NCI-H2107 treated with DMSO at 0.1 percent for 48 hours (cell line): ENCODE results near the gene A2ML1.
"Not testable (repeated sequence)": the region's sequence is repeated elsewhere in the genome, so short reads cannot be mapped to it uniquely, and the experiment has no call there.

Experiments
- DNase-seq: peaks from one replicate; lab custom pipeline; 2025; ENCODE audit not compliant: unreplicated experiment; lab: John Stamatoyannopoulos, UW

A2ML1 gene

DNA sequence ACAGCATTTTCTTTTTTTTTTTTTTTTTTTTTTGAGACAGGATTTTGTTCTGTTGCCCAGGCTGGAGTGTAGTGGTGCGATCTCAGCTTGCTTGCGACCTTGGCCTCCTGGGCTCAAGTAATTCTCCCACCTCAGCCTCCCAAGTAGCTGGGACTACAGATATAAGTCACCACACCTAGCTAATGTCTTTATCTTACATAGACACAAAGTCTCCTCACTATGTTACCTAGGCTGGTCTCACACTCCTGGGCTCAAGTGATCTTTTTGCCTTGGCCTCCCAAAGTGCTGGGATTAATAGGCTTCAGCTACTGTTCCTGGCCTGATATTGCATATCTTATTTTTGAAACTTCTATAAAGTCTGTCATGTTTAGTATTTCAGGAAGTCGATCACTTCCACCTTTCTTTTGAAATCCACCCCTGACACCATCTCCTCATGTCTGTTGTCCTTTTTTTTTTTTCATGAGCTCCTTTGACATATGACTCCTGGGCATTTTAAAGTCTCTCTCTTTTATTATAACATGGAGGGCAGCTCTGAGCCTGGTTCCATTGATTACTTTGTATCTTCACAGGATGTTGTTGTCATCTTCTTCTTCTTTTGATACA is 5.9 kb upstream of the A2ML1 start:
- DNase-seq = no peak

DNA sequence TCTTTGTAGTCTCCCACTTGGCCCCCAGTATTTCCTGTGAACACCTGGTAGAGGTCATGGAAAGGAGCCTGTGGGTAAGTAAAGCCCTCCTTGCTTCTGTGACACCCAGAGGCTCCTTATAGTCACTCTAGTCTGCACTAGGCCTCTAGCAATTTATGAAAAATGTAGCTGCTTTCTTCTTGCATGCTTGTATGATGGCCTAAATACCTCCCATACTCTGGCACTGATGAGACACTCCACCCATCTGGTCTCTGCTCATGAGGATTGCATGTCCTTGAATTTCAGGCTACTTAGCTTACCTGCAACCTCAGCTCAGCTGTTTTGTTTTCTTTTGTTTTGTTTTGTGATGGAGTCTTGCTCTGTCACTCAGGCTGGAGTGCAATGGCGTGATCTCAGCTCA is 4.6 kb upstream of the A2ML1 start:
- no peak for DNase-seq

DNA sequence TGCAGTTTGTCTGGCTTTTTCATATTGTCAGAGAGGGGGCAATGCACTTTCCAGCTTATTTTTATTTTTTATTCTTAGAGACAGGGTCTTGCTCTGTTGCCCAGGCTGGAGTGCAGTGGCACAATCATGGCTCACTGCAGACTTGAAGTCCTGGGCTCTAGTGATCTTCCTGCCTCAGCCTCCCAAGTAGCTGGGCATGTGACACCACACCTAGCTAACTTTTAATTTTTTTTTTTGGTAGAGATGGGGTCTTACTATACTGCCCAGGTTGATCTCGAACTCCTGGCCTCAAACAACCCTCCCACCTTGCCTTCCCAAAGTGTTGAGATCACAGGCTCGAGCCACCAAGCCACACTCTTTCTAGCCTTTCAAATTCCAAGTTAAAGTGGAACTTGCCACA is 3.9 kb upstream of the A2ML1 start:
- no peak for DNase-seq

DNA sequence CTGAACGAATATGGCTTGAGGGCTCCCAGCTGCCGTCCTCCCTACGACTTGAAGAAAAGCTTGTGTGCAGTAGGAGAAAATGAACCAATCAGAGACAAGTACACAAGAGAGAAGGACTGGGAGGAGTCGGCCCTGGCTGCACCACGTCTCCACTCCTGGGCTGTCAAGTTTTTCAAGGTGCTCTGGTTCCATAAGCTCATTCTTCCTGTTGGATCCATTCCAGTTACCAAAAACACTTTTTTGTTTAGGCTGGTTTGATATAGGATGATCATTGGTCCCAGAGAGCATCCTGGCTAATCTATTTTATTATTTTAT is 2.8 kb upstream of the A2ML1 start:
- no peak for DNase-seq

DNA sequence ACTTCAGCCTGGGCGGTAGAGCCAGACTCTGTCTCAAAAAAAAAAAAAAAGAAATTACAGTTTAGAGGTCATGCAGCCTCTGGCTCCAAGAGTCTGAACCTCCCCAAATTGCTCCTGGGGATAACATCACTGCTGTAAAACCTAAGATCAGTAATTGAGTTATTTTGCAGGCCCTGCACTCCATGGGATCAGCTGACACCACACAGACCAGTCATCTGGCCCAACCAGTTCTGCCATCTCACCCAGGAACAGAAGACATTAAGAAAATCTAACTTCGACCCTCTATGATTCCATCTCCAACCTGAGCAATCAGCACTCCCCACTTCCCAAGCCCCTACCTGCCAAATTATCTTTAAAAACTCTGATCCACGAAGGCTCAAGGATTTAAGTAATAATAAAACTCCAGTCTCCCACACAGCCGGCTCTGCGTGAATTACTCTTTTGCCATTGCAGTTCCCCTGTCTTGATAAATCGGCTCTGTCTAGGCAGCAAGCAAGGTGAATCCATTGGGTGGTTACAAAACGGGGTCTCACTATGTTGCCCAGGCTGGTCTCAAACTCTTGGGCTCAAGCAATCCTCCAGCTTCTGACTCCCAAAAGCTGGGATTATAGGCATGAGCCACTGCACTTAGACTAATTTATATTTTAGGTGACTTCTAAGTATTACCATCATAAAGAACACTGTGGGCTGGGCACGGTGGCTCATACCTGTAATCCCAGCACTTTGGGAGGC is 1.6 kb upstream of the A2ML1 start:
- not testable (repeated sequence) for DNase-seq

DNA sequence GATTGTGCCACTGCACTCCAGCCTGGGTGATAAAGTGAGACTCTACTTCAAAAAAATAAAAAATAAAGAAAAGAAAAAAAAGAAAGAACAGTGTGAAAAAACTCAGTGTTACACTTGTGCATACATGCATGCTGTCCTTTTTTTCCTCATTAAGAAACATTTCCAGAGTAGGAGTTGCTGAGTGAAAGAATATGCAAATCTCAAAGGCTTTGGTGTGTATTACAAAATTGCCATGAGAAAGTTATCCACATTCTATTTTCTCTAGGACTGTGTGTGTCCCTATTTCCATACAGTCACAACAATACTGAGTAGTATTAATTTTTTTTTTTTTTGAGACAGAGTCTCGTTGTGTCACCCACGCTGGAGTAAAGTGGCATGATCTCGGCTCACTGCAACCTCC is 830 bp upstream of the A2ML1 start:
- no peak for DNase-seq

DNA sequence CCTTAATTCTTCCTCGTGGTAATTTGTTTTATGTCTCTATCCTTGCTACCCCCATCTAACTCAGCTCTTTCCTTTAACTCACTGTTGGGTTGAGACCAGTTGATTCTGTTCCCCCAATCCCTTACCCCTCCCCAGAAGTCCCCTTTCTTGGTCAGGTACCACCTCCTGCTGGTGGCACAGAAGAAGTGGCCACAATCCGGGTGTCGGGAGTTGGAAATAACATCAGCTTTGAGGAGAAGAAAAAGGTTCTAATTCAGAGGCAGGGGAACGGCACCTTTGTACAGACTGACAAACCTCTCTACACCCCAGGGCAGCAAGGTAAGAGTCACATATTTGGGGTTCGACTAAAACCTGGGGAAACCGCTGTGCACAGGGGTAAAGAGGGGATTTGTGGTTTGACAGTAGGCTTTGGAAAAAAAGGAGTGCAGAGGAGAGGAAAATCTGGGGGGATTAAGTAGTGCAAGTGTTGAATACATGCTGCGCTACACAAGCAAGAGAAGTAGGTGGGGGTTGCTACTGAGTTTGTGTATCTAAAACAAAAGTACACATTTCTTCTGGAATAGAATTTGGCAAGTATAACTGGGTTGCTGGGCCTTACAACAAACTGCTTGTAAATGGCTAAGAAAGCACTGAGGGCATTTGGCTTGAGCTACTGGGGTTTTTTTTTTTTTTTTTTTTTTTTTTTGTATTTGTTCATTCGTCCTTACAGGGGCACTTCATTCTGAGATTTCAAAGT is 1.3 kb downstream of the A2ML1 start:
- DNase-seq = no peak

DNA sequence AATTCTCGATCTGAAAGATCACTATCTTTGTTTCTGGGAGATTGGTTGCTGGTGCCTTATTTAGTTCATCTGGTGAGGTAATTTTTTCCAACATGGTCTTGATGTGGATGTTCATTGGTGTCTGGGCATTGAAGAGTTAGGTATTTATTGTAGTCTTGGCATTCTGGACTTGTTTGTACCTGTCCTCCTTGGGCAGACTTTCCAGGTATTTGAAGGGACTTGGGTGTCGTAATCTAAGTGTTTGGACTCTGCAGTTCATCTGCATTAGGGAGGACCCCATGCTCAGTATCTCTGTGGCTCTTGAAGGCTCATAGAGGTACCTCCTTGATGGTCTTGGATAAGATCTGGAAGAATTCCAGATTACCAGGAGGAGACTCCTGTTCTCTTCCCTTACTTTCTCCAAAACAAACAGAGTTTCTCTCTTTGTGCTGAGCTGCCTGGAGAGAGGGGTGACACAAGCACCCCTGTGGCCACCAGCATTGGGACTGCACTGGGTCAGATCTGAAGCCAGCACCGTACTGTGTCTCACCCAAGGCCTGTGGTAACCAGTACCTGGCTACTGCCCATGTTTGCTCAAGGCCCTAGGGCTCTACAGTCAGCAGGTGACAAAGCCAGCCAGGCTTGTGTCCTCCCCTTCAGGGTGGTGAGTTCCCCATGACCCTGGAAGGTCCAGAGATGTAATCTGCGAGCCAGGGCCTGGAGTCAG is 5.3 kb downstream of the A2ML1 start:
- DNase-seq = no peak

DNA sequence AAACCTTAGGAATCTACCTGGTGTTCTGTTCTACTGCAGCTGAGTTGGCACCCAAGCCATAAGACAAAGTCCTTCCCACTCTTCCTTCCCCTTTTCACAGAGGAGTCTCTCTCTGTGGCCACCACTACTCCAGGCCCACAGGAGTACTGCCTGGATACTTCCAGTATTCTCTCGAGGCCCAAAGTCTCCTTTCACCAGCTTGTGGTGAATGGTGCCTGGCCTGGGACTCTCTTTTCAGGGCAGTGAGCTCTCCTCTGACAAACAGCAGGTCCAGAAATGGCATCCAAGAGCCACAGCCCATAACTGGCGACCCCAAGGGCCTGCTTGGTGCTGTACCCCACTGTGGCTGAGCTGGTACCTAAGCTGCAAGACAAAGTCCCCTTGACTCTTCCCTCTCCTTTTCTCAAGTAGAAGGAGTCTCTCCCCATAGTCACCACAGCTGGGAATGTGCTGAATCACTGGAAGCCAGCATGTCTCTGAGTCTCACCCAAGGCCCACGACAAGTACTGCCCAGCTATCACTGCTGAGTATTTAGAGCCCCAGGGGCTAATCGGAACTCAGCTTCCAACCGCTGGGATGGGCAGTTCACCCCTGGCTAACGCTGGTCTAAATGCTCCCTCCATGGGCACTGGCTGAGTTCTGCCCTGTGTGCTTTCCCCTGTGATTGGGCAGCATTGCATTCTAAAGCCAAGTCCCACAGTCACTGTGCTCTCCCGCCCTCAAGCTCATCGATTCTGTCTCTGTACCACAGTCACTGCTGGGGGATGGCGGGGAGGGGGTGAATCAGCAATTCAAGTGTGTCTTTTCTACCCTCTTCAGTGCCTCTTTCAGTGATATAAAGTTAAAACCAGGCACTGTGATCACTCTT is 6.1 kb downstream of the A2ML1 start:
- DNase-seq = no peak

DNA sequence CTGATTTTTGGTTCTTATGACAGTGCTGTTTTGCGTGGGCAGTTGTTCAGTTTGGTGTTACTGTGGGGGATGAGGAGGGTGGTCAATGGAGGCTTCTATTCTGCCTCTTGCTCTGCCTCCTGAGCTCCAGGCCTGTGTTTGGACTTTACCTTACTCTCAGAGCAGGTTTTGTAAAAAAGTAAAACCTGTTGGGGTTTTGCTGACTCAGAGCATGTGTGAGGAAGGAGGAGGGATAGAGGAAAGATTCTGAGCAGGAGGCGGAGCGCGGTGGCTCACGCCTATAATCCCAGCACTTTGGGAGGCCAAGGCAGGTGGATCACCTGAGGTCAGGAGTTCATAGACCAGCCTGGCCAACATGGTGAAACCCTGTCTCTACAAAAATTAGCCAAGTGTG is 6.7 kb downstream of the A2ML1 start:
- DNase-seq = no peak

DNA sequence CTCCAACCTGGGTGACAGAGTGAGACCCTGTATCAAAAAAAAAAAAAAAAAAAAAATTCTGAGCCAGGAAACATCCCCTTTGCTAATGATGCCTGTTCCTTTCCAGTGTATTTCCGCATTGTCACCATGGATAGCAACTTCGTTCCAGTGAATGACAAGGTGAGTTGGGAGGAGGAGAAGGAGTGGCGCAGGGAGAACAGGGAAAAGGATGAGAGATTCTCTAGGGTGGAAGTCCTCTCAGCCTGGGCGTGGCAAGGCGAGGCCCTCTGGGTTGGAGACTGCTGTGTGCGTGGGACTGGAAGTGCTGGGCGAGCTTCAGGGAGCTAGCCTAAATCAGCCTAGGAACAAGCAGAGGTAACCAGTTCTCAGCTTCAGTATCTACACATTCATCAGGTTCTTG is 7.2 kb downstream of the A2ML1 start:
- DNase-seq = no peak

DNA sequence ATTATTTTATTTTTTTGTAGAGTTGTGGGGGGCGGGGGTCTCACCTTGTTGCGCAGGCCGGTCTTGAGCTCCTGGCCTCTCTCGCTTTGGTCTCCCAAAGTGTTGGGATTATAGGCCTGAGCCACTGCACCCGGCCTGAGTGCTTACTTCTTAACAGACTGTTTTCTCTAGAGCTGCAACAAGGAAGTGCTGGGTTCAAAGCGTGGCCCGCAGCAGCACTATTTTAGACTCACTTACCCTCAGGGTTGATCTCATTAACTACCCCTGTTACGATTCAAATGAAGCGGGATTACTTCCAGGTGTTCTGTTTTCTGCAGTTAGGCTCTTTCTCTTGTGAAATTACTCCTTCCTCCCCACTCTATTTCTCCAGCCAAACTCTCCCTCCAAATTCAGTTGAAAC is 8.7 kb downstream of the A2ML1 start:
- no peak for DNase-seq

DNA sequence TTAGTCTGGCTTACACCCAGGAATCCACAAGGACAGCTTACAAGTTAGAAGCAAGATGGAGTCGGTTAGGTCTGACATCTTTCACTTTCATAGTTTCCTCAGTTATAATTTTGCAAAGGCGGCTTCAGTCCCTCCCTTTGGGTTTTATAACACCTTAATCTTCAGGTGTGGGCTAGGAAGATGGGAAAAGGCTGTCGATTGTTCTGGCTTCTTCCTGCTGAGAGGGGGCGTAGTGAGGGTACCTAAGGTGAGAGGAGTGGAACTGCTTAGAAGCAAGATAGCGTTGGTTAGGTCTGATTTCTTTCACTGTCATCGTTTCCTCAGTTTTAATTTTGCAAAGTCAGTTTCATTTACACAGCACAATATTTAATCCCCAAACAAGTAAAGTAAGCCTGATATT is 10.1 kb downstream of the A2ML1 start:
- DNase-seq = no peak

DNA sequence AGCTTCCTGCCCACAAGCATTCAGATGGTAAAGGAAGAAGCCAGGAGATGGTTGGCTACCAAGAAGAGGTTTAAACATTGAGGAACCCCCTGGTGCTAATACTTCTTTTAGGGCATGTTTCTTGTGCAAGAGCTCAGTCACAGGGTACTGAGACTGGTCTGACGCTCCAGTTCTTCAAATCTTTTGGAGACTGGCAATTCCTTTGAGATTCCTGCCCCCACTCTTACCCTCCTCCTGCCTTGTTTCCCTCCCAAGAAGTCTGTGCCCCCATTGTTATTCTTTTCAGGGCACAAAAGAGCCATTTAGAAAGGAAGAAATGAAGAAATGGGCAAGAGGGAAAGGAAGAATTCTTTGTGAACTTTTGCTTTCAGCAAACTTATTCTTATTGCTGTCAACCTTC is 11.8 kb downstream of the A2ML1 start:
- no peak for DNase-seq

DNA sequence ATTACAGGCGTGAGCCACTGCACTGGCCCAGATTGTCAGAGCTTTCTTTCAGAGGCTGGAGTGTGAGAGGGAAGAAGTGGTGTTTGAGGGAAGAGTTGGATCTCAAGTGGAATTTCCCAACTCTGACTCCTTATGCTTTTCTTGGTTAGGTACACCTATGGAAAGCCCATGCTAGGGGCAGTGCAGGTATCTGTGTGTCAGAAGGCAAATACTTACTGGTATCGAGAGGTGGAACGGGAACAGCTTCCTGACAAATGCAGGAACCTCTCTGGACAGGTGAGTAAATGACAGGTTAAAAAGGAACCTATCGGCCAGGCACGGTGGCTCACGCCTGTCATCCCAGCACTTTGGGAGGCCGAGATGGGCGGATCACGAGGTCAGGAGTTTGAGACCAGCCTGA is 14.9 kb downstream of the A2ML1 start:
- DNase-seq = no peak

DNA sequence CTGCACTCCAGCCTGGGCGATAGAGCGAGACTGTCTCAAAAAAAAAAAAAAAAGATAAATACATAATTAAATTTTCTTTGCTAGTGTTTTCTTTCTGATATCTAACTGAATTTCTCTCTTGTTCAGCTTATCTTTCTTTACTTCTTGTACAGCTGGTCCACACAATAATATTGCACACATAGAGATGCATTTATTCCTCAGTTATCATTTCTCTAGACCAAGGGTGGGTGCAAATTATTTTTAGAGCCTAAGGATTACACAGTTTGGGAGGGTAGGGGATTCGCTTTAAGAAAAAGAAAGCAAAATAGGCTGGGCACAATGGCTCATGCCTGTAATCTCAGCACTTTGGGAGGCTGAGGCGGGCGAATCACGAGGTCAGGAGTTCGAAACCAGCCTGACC is 17.9 kb downstream of the A2ML1 start:
- DNase-seq = no peak

DNA sequence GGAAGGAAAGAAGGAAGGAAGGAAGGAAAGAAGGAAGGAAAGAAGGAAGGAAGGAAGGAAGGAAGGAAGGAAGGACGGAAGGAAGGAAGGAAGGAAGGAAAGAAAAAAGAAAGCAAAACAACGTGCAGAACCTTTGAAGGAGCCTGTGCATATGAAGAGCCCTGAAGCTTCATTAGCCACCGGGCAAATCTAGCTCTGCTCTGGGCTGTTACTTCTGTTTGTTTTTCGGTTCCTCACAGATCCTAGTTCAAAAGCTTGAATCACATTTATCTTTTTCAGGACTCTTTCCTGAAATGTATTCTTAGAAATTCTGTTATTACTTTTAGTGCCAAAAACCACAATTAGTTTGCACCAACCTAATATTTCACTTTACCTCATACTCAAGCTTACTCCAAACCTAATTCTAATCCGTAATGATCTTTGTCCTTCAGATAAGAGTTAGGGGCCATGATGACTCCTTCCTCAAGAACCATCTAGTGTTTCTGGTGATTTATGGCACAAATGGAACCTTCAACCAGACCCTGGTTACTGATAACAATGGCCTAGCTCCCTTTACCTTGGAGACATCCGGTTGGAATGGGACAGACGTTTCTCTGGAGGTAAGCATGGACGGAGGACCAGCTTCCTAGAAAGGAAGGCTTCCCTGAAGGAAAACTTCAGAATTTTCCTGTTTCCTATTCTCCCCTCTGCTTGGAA is 18.7 kb downstream of the A2ML1 start:
- no peak for DNase-seq

DNA sequence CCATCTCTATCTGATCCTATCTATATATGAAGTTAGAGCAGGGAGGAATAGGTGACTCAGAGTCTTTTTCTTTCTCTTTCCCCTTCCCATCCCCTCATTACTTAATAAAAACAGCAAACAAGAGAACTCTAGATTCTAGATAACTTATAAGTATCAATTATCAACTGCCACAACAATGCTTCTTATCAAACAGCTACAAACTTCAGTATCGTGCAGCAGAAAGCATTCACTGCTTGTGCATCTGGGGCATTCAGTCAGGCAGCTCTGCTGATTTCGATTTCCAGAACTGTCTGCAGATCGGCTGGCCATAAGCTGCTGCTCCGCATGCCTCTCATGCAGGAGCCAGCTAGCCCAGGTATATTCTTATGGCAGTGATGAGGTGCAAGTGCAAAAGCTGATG is 19.4 kb downstream of the A2ML1 start:
- no peak for DNase-seq

DNA sequence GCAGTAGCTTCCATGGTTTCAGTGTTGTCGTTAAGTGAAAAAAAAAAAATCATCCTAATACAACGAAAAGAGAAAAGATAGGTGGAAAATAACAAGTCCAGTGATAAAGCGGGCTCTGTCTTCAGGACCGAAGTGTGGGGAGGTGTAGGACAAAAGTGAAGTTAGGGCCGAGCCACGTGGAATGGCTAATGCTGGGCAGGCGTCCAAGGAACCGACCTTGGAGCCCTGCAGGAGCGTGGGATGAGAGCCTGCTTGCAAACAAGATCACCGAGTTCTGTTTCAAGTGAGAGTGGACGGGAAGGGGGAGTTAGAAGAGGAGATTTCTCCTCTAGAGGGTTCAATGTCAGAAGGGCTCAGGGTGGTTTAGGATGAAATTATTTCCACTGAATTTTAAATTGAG is 22.2 kb downstream of the A2ML1 start:
- no peak for DNase-seq

DNA sequence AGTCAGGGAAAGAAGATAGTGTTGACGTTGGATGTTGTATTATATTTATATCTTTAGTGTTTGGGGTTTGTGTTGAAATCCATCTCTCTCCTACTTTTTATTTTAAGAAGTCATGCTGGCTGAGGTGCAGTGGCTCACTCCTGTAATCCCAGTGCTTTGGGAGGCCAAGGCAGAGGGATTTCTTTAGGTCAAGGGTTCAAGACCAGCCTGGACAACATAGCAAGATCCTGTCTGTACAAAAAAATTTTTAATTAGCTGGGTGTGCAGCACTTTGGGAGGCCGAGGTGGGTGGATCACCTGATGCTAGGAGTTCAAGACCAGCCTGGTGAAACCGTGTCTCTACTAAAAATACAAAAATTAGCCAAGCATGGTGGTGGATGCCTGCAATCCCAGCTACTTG is 23.9 kb downstream of the A2ML1 start:
- no peak for DNase-seq

DNA sequence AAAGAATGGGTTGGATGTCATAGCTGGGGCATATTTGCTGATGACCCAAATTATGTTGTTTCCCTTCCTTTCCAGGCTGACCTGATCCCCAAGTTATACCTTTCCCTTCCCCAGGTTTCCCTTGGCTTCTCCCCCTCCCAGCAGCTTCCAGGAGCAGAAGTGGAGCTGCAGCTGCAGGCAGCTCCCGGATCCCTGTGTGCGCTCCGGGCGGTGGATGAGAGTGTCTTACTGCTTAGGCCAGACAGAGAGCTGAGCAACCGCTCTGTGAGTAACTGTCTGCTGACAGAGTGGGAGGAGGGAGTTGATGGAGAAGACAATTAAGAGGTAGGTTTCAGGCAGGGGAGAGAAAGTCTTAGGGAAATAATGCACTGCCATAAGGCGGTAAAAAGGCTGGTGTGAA is 25.0 kb downstream of the A2ML1 start:
- DNase-seq = no peak
